ENCODE measurements around the gene MARCO. TPM values are rescaled to one million over a fixed set of nuclear protein-coding genes. Genes with fewer than 3 reads are reported as not detected.

The MARCO gene
- total RNA-seq, 1 experiment from 2014 or later: not detected

DNA sequence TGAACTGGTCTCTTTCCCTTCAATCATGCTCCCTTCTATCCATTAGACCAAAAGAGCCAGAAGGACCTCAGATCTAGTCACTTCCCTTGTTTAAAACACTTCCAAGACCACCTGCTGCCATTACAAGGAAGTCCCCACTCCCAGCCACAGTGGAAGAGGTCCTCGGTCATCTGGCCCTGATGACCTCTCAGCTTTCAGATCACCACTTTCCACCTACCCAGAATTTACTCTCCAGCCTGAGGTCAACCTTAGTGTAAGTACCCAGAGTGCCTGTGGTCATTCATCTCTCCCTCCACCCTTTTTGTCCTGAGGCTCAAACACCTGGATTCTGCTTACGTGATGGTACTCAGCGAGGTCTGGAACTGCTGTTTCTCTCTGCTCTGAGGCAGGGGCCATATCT is 67.1 kb downstream of the MARCO start:
- TF ChIP-seq, protein P1, sequence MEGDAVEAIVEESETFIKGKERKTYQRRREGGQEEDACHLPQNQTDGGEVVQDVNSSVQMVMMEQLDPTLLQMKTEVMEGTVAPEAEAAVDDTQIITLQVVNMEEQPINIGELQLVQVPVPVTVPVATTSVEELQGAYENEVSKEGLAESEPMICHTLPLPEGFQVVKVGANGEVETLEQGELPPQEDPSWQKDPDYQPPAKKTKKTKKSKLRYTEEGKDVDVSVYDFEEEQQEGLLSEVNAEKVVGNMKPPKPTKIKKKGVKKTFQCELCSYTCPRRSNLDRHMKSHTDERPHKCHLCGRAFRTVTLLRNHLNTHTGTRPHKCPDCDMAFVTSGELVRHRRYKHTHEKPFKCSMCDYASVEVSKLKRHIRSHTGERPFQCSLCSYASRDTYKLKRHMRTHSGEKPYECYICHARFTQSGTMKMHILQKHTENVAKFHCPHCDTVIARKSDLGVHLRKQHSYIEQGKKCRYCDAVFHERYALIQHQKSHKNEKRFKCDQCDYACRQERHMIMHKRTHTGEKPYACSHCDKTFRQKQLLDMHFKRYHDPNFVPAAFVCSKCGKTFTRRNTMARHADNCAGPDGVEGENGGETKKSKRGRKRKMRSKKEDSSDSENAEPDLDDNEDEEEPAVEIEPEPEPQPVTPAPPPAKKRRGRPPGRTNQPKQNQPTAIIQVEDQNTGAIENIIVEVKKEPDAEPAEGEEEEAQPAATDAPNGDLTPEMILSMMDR (conservative IDR thresholded peaks at IDR 0.05; ENCODE audit: low read depth, low read length): no peak
- TF ChIP-seq EZH2 (IDR thresholded peaks at IDR 0.05; ENCODE audit: low read length, unreplicated experiment) (no peak), EZH2phosphoT487 (IDR thresholded peaks at IDR 0.05; ENCODE audit: borderline replicate concordance, low read length) (no peak)
- no TSS peak for BruUV-seq (replicated peaks)
- H3K9me2 ChIP-seq (replicated peaks; ENCODE audit: low read length): no peaks in the 10 kb centered on the region
- DNase-seq (no peak), ATAC-seq (no peak)
- CTCF ChIA-PET: no interaction called here
- peaks cover 34% of the 10 kb centered on the region for H3K27me3 ChIP-seq (ENCODE audit: low read length)
- no peaks in the 10 kb centered on the region for H3K9me3 ChIP-seq (ENCODE audit: low read length)
- no peaks in the 10 kb centered on the region for H3F3A ChIP-seq (ENCODE audit: low read length, unreplicated experiment)
- H3K4me3 ChIP-seq (ENCODE audit: low read length): no peak overlapping the region
- H3K4me2 ChIP-seq (ENCODE audit: low read length): no peak overlapping the region
- H2AFZ ChIP-seq (ENCODE audit: low read length): no peak overlapping the region
- intact Hi-C loops (cut with micrococcal nuclease): no loop called here
- H3K36me3 ChIP-seq (ENCODE audit: low read depth, low read length): no peaks in the 10 kb centered on the region
- peaks cover 14% of the 10 kb centered on the region for H3K4me1 ChIP-seq (ENCODE audit: insufficient read depth, low read length)
- no peak overlapping the region for H3K27ac ChIP-seq (ENCODE audit: low read length)
- no peak overlapping the region for H3K9ac ChIP-seq (ENCODE audit: low read length)
- POLR2A ChIA-PET (ENCODE audit: unreplicated experiment): no interaction called here
- no peaks in the 10 kb centered on the region for H3K79me2 ChIP-seq (ENCODE audit: low read length)
- no peaks in the 10 kb centered on the region for H4K20me1 ChIP-seq (ENCODE audit: low read length)

DNA sequence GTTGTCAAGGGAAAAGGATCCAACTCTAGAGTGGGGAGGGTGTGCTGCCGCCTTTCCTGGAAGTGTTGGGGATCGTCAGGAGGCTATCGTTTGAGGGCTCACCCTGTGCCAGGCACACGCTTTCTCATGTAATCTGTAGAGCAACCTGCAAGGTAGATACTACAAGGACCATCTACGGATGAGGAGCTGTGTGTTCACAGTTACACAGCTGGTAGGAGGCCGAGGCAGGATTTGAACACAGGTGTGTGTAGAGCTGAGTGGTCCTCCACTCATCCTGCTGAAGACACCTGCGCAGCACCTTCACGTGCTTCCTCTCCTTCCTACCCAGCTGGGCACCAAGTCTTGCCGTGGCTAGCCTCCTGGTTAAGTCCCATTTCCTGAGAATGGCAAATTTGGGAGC is 68.3 kb downstream of the MARCO start:
- no peak for ATAC-seq
- no peaks in the 10 kb centered on the region for H4K20me1 ChIP-seq (ENCODE audit: low read length)
- H3K36me3 ChIP-seq (ENCODE audit: low read depth, low read length): no peaks in the 10 kb centered on the region
- ChIA-PET POLR2A (ENCODE audit: unreplicated experiment) (no interaction called here), CTCF (no interaction called here)
- H3F3A ChIP-seq (ENCODE audit: low read length, unreplicated experiment): no peaks in the 10 kb centered on the region
- H3K9me2 ChIP-seq (replicated peaks; ENCODE audit: low read length): no peaks in the 10 kb centered on the region
- H3K4me3 ChIP-seq (ENCODE audit: low read length): no peak overlapping the region
- no TSS peak for BruUV-seq (replicated peaks)
- H3K79me2 ChIP-seq (ENCODE audit: low read length): no peaks in the 10 kb centered on the region
- peaks cover 35% of the 10 kb centered on the region for H3K27me3 ChIP-seq (ENCODE audit: low read length)
- no peak overlapping the region for H2AFZ ChIP-seq (ENCODE audit: low read length)
- DNase-seq: no peak
- H3K9ac ChIP-seq (ENCODE audit: low read length): no peak overlapping the region
- H3K27ac ChIP-seq (ENCODE audit: low read length): no peak overlapping the region
- peaks cover 3% of the 10 kb centered on the region for H3K4me1 ChIP-seq (ENCODE audit: insufficient read depth, low read length)
- TF ChIP-seq EZH2phosphoT487 (IDR thresholded peaks at IDR 0.05; ENCODE audit: borderline replicate concordance, low read length) (no peak), EZH2 (IDR thresholded peaks at IDR 0.05; ENCODE audit: low read length, unreplicated experiment) (no peak)
- TF ChIP-seq, protein P1 (conservative IDR thresholded peaks at IDR 0.05; ENCODE audit: low read depth, low read length): no peak
- intact Hi-C loops (cut with micrococcal nuclease): no loop called here
- no peak overlapping the region for H3K4me2 ChIP-seq (ENCODE audit: low read length)
- no peaks in the 10 kb centered on the region for H3K9me3 ChIP-seq (ENCODE audit: low read length)

DNA sequence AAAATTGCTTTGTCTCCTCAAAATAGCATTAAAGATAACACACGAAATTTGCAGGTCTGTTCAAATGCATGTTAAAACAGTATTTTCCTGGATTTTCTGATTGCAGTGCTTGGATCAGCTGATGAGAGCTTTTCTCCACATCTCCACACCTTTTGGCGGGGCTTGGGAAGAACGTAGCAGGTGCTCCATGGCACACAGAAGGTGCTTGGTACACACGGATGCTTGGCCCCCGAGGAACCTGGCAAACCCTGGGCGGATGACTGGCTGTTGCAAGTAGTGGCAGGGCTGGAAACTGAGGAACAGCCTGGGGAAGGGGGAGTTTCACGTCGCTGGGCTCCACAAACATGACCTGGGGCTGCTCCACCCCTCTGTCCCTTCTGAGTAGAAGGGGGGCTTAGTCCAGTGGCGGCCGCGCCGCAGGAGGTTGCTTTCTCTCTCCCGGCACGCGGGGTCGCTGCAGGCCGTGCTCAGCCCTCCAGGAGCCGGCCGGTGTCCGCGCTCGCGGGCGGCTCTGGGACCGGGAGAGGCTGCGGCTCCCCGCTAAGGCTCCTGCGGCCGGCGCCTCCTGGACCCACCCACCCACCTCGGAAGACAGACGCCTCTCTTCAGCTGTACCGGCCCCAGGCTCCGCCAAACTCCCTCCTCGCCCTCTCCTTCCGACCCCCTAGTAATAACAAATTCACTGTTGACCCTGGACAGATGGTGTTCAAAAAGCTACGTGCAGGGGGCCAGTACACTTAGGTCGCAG is 69.3 kb downstream of the MARCO start:
- intact Hi-C loops (cut with micrococcal nuclease): loop anchor here (1.0 kb wide), 1 partner anchor 280 kb away; no protein-coding TSS in a partner anchor
- ATAC-seq (peak; percentile 94), DNase-seq (peak; percentile 70)
- Histone ChIP-seq H2AFZ (ENCODE audit: low read length) (peak overlapping the region; percentile 46; the same call in 1 of the 2 replicates), H3K4me2 (ENCODE audit: low read length) (peak overlapping the region; percentile 75), H3K4me3 (ENCODE audit: low read length) (peak overlapping the region; percentile 40), H3K27me3 (ENCODE audit: low read length) (peaks cover 44% of the 10 kb centered on the region), H3K79me2 (ENCODE audit: low read length) (no peaks in the 10 kb centered on the region), H4K20me1 (ENCODE audit: low read length) (no peaks in the 10 kb centered on the region), H3K27ac (ENCODE audit: low read length) (no peak overlapping the region), H3K9me2 (replicated peaks; ENCODE audit: low read length) (no peaks in the 10 kb centered on the region), H3F3A (ENCODE audit: low read length, unreplicated experiment) (no peaks in the 10 kb centered on the region), H3K9me3 (ENCODE audit: low read length) (no peaks in the 10 kb centered on the region), H3K9ac (ENCODE audit: low read length) (no peak overlapping the region), H3K36me3 (ENCODE audit: low read depth, low read length) (no peaks in the 10 kb centered on the region), H3K4me1 (ENCODE audit: insufficient read depth, low read length) (no peaks in the 10 kb centered on the region)
- CTCF ChIA-PET: interaction anchor here (0.7 kb wide), 1 partner anchor 168 kb away, joined by 6 read pairs; no protein-coding TSS in a partner anchor
- BruUV-seq (replicated peaks): no TSS peak
- TF ChIP-seq EZH2 (IDR thresholded peaks at IDR 0.05; ENCODE audit: low read length, unreplicated experiment): no peak
- TF ChIP-seq, protein P1 (conservative IDR thresholded peaks at IDR 0.05; ENCODE audit: low read depth, low read length): peak; percentile 74
- POLR2A ChIA-PET (ENCODE audit: unreplicated experiment): no interaction called here

All from PC-3 (cell line).